HCT116 (cell line): ENCODE results near the gene ADARB2. TPM values are rescaled to one million over a fixed set of nuclear protein-coding genes. Genes with fewer than 3 reads are reported as not detected.

Experiments
- ATAC-seq: fragments of 200-7000 bp; cut with Tn5 transposase; 2 replicates; pipeline ENCODE4 v1.9.1; 2020; ENCODE audit warnings: mild to moderate bottlenecking, moderate library complexity
- BruUV-seq: library from RNA; stranded (reverse); fragments of 400-500 nt; replicated peaks from 2 replicates; lab custom pipeline; 2021; lab: Mats Ljungman, UMichigan
- CTCF ChIA-PET: fragments of 300-600 bp; sonication (Branson Sonifier 250); formaldehyde crosslinking; loops from one replicate; lab custom pipeline; 2021; ENCODE audit warnings: antibody characterized with exemption; lab: Charles Lee
- POLR2A ChIA-PET: fragments of 300-600, 350-600 bp; sonication (Branson Sonifier 250); formaldehyde crosslinking; loops from one replicate; lab custom pipeline; 2021; ENCODE audit warnings: antibody characterized with exemption; lab: Charles Lee
- RAD21 ChIA-PET, 2 experiments: fragments of 300-600 bp; sonication (Branson Sonifier 250); formaldehyde crosslinking; loops; one replicate each; lab custom pipeline; 2023; ENCODE audit warnings: low total read pairs in 2 of 2; ENCODE audit not compliant: uncharacterized antibody in 2 of 2, unreplicated experiment in 2 of 2, low non-redundant PET in 1 of 2; lab: Charles Lee
- DNase-seq: peaks from one replicate; pipeline ENCODE4 v3.0.0-alpha.2; 2010; ENCODE audit warnings: low read depth, low spot score
- H2AFZ ChIP-seq: fragments of 200-600 bp; shearing (Covaris generic), sonication (generic); 2 replicates; pipeline ENCODE4 v1.6.1; 2017; ENCODE audit warnings: low read depth, mixed run types, mixed read lengths, antibody characterized with exemption, low read length; ENCODE audit not compliant: poor library complexity, severe bottlenecking
- H3K27ac ChIP-seq: 2 replicates; pipeline ENCODE4 v1.5.1; 2012; ENCODE audit warnings: low read depth, low read length
- H3K27me3 ChIP-seq: fragments of 200-600 bp; sonication (generic); 2 replicates; pipeline ENCODE4 v1.6.1; 2016; ENCODE audit warnings: mixed run types, low read length, mixed read lengths; ENCODE audit not compliant: insufficient read depth
- H3K36me3 ChIP-seq, 2 experiments: fragments of 200-500 bp in 1 of 2; fragments of 200-600 bp in 1 of 2; sonication (Bioruptor generic) in 1 of 2; sonication (generic) in 1 of 2; 2 replicates each; pipeline versions ENCODE4 v1.5.1 to v1.6.1; 2014 to 2016; ENCODE audit warnings: low read length in 2 of 2, inconsistent platforms in 1 of 2, mixed read lengths in 1 of 2, mixed run types in 1 of 2; ENCODE audit not compliant: insufficient read depth in 2 of 2, control insufficient read depth in 1 of 2
- H3K4me1 ChIP-seq, 2 experiments: fragments of 200-600 bp in 1 of 2; sonication (generic) in 1 of 2; 2 replicates each; pipeline versions ENCODE4 v1.5.1 to v1.6.1; 2012 to 2017; ENCODE audit warnings: low read length in 2 of 2, inconsistent platforms in 1 of 2, mild to moderate bottlenecking in 1 of 2, mixed read lengths in 1 of 2, mixed run types in 1 of 2, moderate library complexity in 1 of 2; ENCODE audit not compliant: insufficient read depth in 2 of 2, control insufficient read depth in 1 of 2
- H3K4me2 ChIP-seq: fragments of 200-600 bp; sonication (generic); 2 replicates; pipeline ENCODE4 v1.6.1; 2017; ENCODE audit warnings: mixed run types, low read length, mixed read lengths
- H3K4me3 ChIP-seq, 2 experiments: fragments of 200-600 bp in 1 of 2; sonication (generic) in 1 of 2; replicated peaks in 1 of 2; 2 replicates each; pipeline ENCODE4 v1.5.1; 2011 to 2016; ENCODE audit warnings: low read length in 2 of 2, control low read depth in 1 of 2, low read depth in 1 of 2, mild to moderate bottlenecking in 1 of 2, mixed read lengths in 1 of 2, mixed run types in 1 of 2
- H3K79me2 ChIP-seq: fragments of 200-600 bp; sonication (generic); 2 replicates; pipeline ENCODE4 v1.6.1; 2017; ENCODE audit warnings: mild to moderate bottlenecking, mixed run types, low read length, moderate library complexity, mixed read lengths; ENCODE audit not compliant: insufficient read depth
- H3K9ac ChIP-seq: fragments of 200-600 bp; sonication (generic); 2 replicates; pipeline ENCODE4 v1.6.1; 2016; ENCODE audit warnings: low read length, mixed read lengths
- H3K9me2 ChIP-seq: fragments of 200-600 bp; sonication (generic), shearing (Covaris generic); 2 replicates; pipeline ENCODE4 v1.6.1; 2017; ENCODE audit warnings: mixed run types, mild to moderate bottlenecking, moderate library complexity; ENCODE audit not compliant: insufficient read depth
- H3K9me3 ChIP-seq, 2 experiments: fragments of 200-500 bp in 1 of 2; fragments of 200-600 bp in 1 of 2; sonication (Bioruptor generic) in 1 of 2; sonication (generic) in 1 of 2; 2 replicates each; pipeline ENCODE4 v1.6.1; 2014 to 2017; ENCODE audit warnings: low read length in 2 of 2, mixed read lengths in 2 of 2, inconsistent platforms in 1 of 2, low read depth in 1 of 2, mild to moderate bottlenecking in 1 of 2, mixed run types in 1 of 2, moderate library complexity in 1 of 2; ENCODE audit not compliant: control insufficient read depth in 1 of 2, insufficient read depth in 1 of 2
- H4K20me1 ChIP-seq: fragments of 200-600 bp; sonication (generic), shearing (Covaris generic); 2 replicates; pipeline ENCODE4 v1.6.1; 2017; ENCODE audit warnings: mixed run types, mild to moderate bottlenecking, moderate library complexity; ENCODE audit not compliant: insufficient read depth
- EZH2 ChIP-seq: fragments of 200-600 bp; sonication (generic); IDR thresholded peaks from 2 replicates; pipeline ENCODE4 v1.6.1; 2017; ENCODE audit warnings: antibody characterized with exemption, mixed run types
- EZH2phosphoT487 ChIP-seq: fragments of 200-600 bp; IDR thresholded peaks from 2 replicates; pipeline ENCODE4 v1.6.1; 2018; ENCODE audit warnings: antibody characterized with exemption, borderline replicate concordance
- FOSL1 ChIP-seq: IDR thresholded peaks from 2 replicates; pipeline ENCODE4 v1.6.1; 2012; ENCODE audit warnings: low read depth
- JUND ChIP-seq: IDR thresholded peaks from 2 replicates; pipeline ENCODE4 v1.6.1; 2012
- MAX ChIP-seq: IDR thresholded peaks from 2 replicates; pipeline ENCODE4 v1.6.1; 2012
- RAD21 ChIP-seq: IDR thresholded peaks from 2 replicates; pipeline ENCODE4 v1.6.1; 2012; ENCODE audit warnings: low read depth, mild to moderate bottlenecking
- SP1 ChIP-seq: IDR thresholded peaks from 2 replicates; pipeline ENCODE4 v1.6.1; 2012; ENCODE audit warnings: low read depth
- TCF7L2 ChIP-seq: IDR thresholded peaks from 2 replicates; pipeline ENCODE4 v1.7.0; 2011; ENCODE audit warnings: borderline replicate concordance, inconsistent platforms; ENCODE audit not compliant: insufficient read depth, insufficient read length; ENCODE audit errors: extremely low read depth
- ZFX ChIP-seq: fragments of 450-650 bp; IDR thresholded peaks from 2 replicates; pipeline ENCODE4 v1.6.1; 2017
- ZNF274 ChIP-seq: fragments of 200-500 bp; sonication (Bioruptor generic); IDR thresholded peaks from 2 replicates; pipeline ENCODE4 v1.6.1; 2014; ENCODE audit warnings: mild to moderate bottlenecking, low read depth, low read length, inconsistent platforms
- intact Hi-C: fragments of 100-400 bp; cut with micrococcal nuclease; formaldehyde crosslinking; loops from 2 replicates; pipeline ENCODE4 v1.10.0; 2022
- total RNA-seq: library from RNA; stranded (reverse); gene quantifications from one replicate; pipeline ENCODE4 v1.2.1, GENCODE V29; 2021; ENCODE audit not compliant: unreplicated experiment
- TF ChIP-seq, protein P1 (sequence below): IDR thresholded peaks from 2 replicates; pipeline ENCODE4 v1.6.1; 2012; ENCODE audit warnings: low read depth

The ADARB2 gene
- total RNA-seq, 1 experiment from 2014 or later, result not detected

DNA sequence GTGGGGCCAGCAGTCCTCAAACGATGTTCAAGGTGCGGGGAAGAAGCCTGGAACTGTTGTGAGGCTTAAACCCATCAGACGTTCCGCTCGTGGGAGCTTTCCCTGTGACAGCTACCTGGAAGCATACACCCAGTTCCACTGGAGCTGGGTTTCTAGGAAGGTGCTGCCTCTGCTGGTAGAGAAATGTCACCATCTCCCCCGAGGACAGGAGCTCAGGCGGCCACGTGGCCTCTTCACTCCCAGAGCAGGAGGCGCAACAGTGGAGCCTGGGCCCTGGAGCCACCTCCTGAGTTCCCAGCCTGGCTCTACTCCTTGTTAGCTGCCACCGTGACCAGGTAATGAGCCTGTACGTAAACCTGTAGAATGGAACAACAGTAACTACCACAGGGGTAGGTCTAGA lies 156.1 kb downstream of the ADARB2 start:
- no peak for TF ChIP-seq FOSL1
- TF ChIP-seq MAX, result no peak
- no peak for TF ChIP-seq JUND
- 0 out of 2 replicates have a peak, but pooled peaks have one; percentile 6 for TF ChIP-seq RAD21
- TF ChIP-seq, all 23 proteins: peak for 1
- RAD21 ChIA-PET, result no interaction called here
- Histone ChIP-seq H3K4me3 (no peak overlapping the region), H3K27ac (no peak overlapping the region), H3K79me2 (no peaks in the 10 kb centered on the region), H3K4me2 (no peak overlapping the region), H3K9me2 (no peaks in the 10 kb centered on the region), H4K20me1 (no peaks in the 10 kb centered on the region), H3K9me3 (no peaks in the 10 kb centered on the region), H3K4me1 (no peaks in the 10 kb centered on the region), H3K36me3 (no peaks in the 10 kb centered on the region), H3K27me3 (peaks cover 6% of the 10 kb centered on the region; the same call in 1 of the 2 replicates), H2AFZ (no peak overlapping the region), H3K9ac (no peak overlapping the region)
- POLR2A ChIA-PET, result no interaction called here
- CTCF ChIA-PET, result no interaction called here
- ATAC-seq (0 out of 2 replicates have a peak, but pooled peaks have one; percentile 38), DNase-seq (no peak)
- intact Hi-C loops, result no loop called here
- BruUV-seq, result no TSS peak

DNA sequence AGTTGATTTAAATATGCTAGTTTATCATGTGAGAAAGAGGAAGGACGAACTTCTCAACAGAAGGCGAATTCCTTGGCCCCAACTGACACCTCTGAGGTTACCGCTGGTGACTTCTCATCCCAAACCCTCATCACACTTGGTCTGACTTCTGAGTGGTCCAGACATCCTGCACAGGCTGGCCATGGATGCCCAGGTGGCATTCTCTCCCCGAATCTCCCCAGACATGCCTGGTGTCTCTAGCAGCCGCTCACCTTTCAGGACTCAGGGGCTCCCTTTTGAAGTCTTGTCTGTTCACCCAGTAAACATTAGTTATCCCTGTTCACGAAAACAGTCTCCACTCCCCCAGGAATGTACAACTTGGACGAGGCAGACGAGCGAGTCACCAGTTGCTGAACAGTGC lies 157.7 kb downstream of the ADARB2 start:
- intact Hi-C loops, result no loop called here
- DNase-seq (no peak), ATAC-seq (no peak)
- Histone ChIP-seq H3K27ac (no peak overlapping the region), H3K36me3 (no peaks in the 10 kb centered on the region), H3K27me3 (peaks cover 5% of the 10 kb centered on the region; the same call in 1 of the 2 replicates), H3K4me2 (no peak overlapping the region), H3K9ac (no peak overlapping the region), H3K4me1 (no peaks in the 10 kb centered on the region), H3K9me2 (no peaks in the 10 kb centered on the region), H4K20me1 (no peaks in the 10 kb centered on the region), H3K79me2 (no peaks in the 10 kb centered on the region), H3K4me3 (no peak overlapping the region), H3K9me3 (no peaks in the 10 kb centered on the region), H2AFZ (no peak overlapping the region)
- TF ChIP-seq JUND, result no peak
- no peak for TF ChIP-seq SP1
- TF ChIP-seq TCF7L2, result no peak
- TF ChIP-seq, protein P1, sequence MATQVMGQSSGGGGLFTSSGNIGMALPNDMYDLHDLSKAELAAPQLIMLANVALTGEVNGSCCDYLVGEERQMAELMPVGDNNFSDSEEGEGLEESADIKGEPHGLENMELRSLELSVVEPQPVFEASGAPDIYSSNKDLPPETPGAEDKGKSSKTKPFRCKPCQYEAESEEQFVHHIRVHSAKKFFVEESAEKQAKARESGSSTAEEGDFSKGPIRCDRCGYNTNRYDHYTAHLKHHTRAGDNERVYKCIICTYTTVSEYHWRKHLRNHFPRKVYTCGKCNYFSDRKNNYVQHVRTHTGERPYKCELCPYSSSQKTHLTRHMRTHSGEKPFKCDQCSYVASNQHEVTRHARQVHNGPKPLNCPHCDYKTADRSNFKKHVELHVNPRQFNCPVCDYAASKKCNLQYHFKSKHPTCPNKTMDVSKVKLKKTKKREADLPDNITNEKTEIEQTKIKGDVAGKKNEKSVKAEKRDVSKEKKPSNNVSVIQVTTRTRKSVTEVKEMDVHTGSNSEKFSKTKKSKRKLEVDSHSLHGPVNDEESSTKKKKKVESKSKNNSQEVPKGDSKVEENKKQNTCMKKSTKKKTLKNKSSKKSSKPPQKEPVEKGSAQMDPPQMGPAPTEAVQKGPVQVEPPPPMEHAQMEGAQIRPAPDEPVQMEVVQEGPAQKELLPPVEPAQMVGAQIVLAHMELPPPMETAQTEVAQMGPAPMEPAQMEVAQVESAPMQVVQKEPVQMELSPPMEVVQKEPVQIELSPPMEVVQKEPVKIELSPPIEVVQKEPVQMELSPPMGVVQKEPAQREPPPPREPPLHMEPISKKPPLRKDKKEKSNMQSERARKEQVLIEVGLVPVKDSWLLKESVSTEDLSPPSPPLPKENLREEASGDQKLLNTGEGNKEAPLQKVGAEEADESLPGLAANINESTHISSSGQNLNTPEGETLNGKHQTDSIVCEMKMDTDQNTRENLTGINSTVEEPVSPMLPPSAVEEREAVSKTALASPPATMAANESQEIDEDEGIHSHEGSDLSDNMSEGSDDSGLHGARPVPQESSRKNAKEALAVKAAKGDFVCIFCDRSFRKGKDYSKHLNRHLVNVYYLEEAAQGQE, result no peak
- no peak for TF ChIP-seq EZH2
- no peak for TF ChIP-seq EZH2phosphoT487
- no peak for TF ChIP-seq ZNF274
- TF ChIP-seq ZFX, result no peak
- no TSS peak for BruUV-seq
- POLR2A ChIA-PET, result no interaction called here
- CTCF ChIA-PET, result no interaction called here
- RAD21 ChIA-PET, result no interaction called here
